Liver (tissue), 9 donors: Measurements from ENCODE around the gene RALGPS1. TPM values are rescaled to one million over a fixed set of nuclear protein-coding genes. Genes with fewer than 3 reads are reported as not detected.

Source experiments
- DNase-seq: peaks from one replicate; pipeline ENCODE4 v3.0.0-alpha.2; 2017; ENCODE audit warnings: low spot score
- H3K27ac ChIP-seq, 2 donors: one replicate each; pipeline ENCODE4 v1.7.0; 2013; ENCODE audit warnings: inconsistent platforms in 2 of 2, low read length in 2 of 2, control low read depth in 1 of 2, low read depth in 1 of 2, mild to moderate bottlenecking in 1 of 2
- H3K27me3 ChIP-seq, 4 donors: one replicate each; pipeline versions ENCODE4 v1.6.1 to v1.7.0; 2013; ENCODE audit warnings: low read length in 3 of 4, inconsistent platforms in 1 of 4, mild to moderate bottlenecking in 1 of 4, moderate library complexity in 1 of 4; ENCODE audit not compliant: control insufficient read depth in 4 of 4, insufficient read depth in 4 of 4
- H3K36me3 ChIP-seq, 4 donors: one replicate each; pipeline versions ENCODE4 v1.6.1 to v1.7.0; 2013; ENCODE audit warnings: low read length in 3 of 4, mild to moderate bottlenecking in 3 of 4, low read depth in 1 of 4, moderate library complexity in 1 of 4; ENCODE audit not compliant: control insufficient read depth in 4 of 4, insufficient read depth in 3 of 4
- H3K4me1 ChIP-seq, 4 donors: one replicate each; pipeline versions ENCODE4 v1.6.1 to v1.7.0; 2013; ENCODE audit warnings: low read length in 3 of 4, mild to moderate bottlenecking in 3 of 4, moderate library complexity in 1 of 4; ENCODE audit not compliant: control insufficient read depth in 4 of 4, insufficient read depth in 4 of 4
- H3K4me3 ChIP-seq, 3 donors: one replicate each; pipeline versions ENCODE4 v1.6.1 to v1.7.0; 2013; ENCODE audit warnings: low read length in 3 of 3, control low read depth in 1 of 3, low read depth in 1 of 3, mild to moderate bottlenecking in 1 of 3
- H3K9ac ChIP-seq, 2 donors: one replicate each; pipeline ENCODE4 v1.7.0; 2013; ENCODE audit warnings: low read length in 2 of 2, mild to moderate bottlenecking in 2 of 2, moderate library complexity in 2 of 2, control low read depth in 1 of 2, low read depth in 1 of 2
- H3K9me3 ChIP-seq, 4 donors: one replicate each; pipeline versions ENCODE4 v1.6.1 to v1.7.0; 2013; ENCODE audit warnings: low read length in 3 of 4; ENCODE audit not compliant: control insufficient read depth in 4 of 4
- ATF3 ChIP-seq: IDR thresholded peaks from 2 replicates; pipeline ENCODE4 v1.6.1; 2016; ENCODE audit warnings: antibody characterized with exemption
- CTCF ChIP-seq: fragments of 150-350 bp; IDR thresholded peaks from 2 replicates; pipeline ENCODE4 v1.5.1; 2017; ENCODE audit warnings: improper control_type of control experiment, low read depth, low read length; ENCODE audit not compliant: missing input control
- EGR1 ChIP-seq, 2 donors: IDR thresholded peaks; 2 replicates each; pipeline ENCODE4 v1.6.1; 2016 to 2018; ENCODE audit warnings: antibody characterized with exemption in 2 of 2, low read depth in 2 of 2
- FOXA1 ChIP-seq: IDR thresholded peaks from 2 replicates; pipeline ENCODE4 v1.6.1; 2016; ENCODE audit warnings: antibody characterized with exemption
- FOXA2 ChIP-seq: IDR thresholded peaks from 2 replicates; pipeline ENCODE4 v1.6.1; 2016; ENCODE audit warnings: antibody characterized with exemption
- JUND ChIP-seq, 2 donors: IDR thresholded peaks; 2 replicates each; pipeline ENCODE4 v1.6.1; 2016; ENCODE audit warnings: antibody characterized with exemption in 2 of 2
- MAX ChIP-seq: IDR thresholded peaks from 2 replicates; pipeline ENCODE4 v1.6.1; 2016; ENCODE audit warnings: antibody characterized with exemption
- NR2F2 ChIP-seq: IDR thresholded peaks from 2 replicates; pipeline ENCODE4 v1.6.1; 2016; ENCODE audit warnings: antibody characterized with exemption
- RAD21 ChIP-seq, 2 donors: IDR thresholded peaks; 2 replicates each; pipeline ENCODE4 v1.6.1; 2016; ENCODE audit warnings: antibody characterized with exemption in 2 of 2, mild to moderate bottlenecking in 2 of 2
- REST ChIP-seq: IDR thresholded peaks from 2 replicates; pipeline ENCODE4 v1.6.1; 2016; ENCODE audit warnings: antibody characterized with exemption, mild to moderate bottlenecking
- RXRA ChIP-seq, 2 donors: IDR thresholded peaks; 2 replicates each; pipeline ENCODE4 v1.6.1; 2017 to 2018; ENCODE audit warnings: antibody characterized with exemption in 2 of 2, mild to moderate bottlenecking in 1 of 2
- SP1 ChIP-seq: IDR thresholded peaks from 2 replicates; pipeline ENCODE4 v1.6.1; 2018; ENCODE audit warnings: antibody characterized with exemption, mild to moderate bottlenecking
- TAF1 ChIP-seq: conservative IDR thresholded peaks from 2 replicates; pipeline ENCODE4 v1.6.1; 2016; ENCODE audit warnings: antibody characterized with exemption, mild to moderate bottlenecking
- YY1 ChIP-seq: IDR thresholded peaks from 2 replicates; pipeline ENCODE4 v1.6.1; 2016; ENCODE audit warnings: antibody characterized with exemption, mild to moderate bottlenecking
- ZBTB33 ChIP-seq: IDR thresholded peaks from 2 replicates; pipeline ENCODE4 v1.6.1; 2016; ENCODE audit warnings: antibody characterized with exemption
- WGBS: extraction: QIAGEN DNeasy Blood & Tissue Kit; methylation state at CpG from one replicate; pipeline ENCODE4 v1.1.7; 2013; 5-methylcytosine and 5-hydroxymethylcytosine counted together
- polyA plus RNA-seq, 2 donors: library from polyadenylated mRNA; stranded (reverse) in 1 of 2; unstranded in 1 of 2; fragments of 200-250 nt in 1 of 2; fragments of >200 nt in 1 of 2; fragmentation: Nextera tagmentation in 1 of 2; extraction: Ambion mirVana in 1 of 2; gene quantifications; one replicate each; pipeline versions ENCODE4 v1.2.1 to v1.2.3, GENCODE V29; 2013 to 2015
- total RNA-seq, 2 donors: library from RNA; depleted of rRNA; stranded (reverse); fragments of >200 nt; gene quantifications; one replicate each; pipeline ENCODE4 v1.2.3, GENCODE V29; 2014
- donor health status: healthy.
- donor health status: healthy.
- donor health status: healthy.
- donor health status: healthy.
- donor health status: healthy.

Gene RALGPS1
- total and polyA plus RNA-seq, 4 donors, result 1.4 to 2.7 (median 2.0) TPM

- Histone ChIP-seq H3K9me3 (no peaks in the 10 kb centered on the region), H3K4me1 (peaks cover 0 to 5% (median 2%) of the 10 kb centered on the region in 4 donors), H3K27ac (no peak overlapping the region), H3K27me3 (no peaks in the 10 kb centered on the region), H3K9ac (no peak overlapping the region), H3K4me3 (no peak overlapping the region), H3K36me3 (no peaks in the 10 kb centered on the region)
- TF ChIP-seq RAD21 (IDR thresholded peaks at IDR 0.05) (no peak), ZBTB33 (no peak), YY1 (no peak), FOXA2 (no peak), CTCF (no peak), NR2F2 (no peak), RXRA (IDR thresholded peaks at IDR 0.05) (no peak), JUND (IDR thresholded peaks at IDR 0.05) (no peak), MAX (no peak), TAF1 (no peak), ATF3 (no peak), EGR1 (IDR thresholded peaks at IDR 0.05; ENCODE audit: low read depth in 2 of 2) (no peak), SP1 (no peak), REST (no peak), FOXA1 (no peak)
- WGBS, result 91% methylated on average over 11 of the region's 11 CpGs
- no peak for DNase-seq
Measured at GRCh38 chr9:127107171-127107928, 192.8 kb downstream of the RALGPS1 start.
